ENCODE results near the gene KCND2.

DNA sequence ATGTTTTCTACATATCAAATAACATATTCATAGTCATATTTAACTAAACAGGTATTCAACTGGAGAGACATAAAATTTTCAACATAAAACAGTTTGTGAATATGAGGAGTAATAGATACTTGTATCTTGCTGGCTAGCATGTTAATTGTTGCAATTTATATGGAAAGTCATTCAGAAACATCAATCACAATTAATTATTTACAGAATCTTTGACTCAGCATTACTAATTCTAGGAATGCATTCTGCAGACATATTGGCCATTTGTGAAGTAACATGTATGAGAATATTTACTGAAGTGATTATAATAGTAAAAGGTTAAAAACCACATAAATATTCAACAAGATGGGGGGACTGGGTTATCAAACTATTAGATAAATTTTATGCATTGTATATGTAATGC lies 381.3 kb downstream of the KCND2 start:
- no peak for TF ChIP-seq CTCF (IDR thresholded peaks at IDR 0.05)
- TF ChIP-seq POLR2A (IDR thresholded peaks at IDR 0.05): no peak

Measured in testis (tissue), 2 donors.